Osteoblast (primary cell): ENCODE data around the gene MPC2. TPM values are rescaled to one million over a fixed set of nuclear protein-coding genes. Genes with fewer than 3 reads are reported as not detected.

Experiments used
- DNase-seq: peaks from one replicate; pipeline ENCODE4 v3.0.0; 2011; ENCODE audit warnings: low spot score, mixed read lengths; ENCODE audit not compliant: insufficient read length; ENCODE audit errors: missing footprints
- H2AFZ ChIP-seq: 2 replicates; pipeline ENCODE4 v1.6.0; 2011; ENCODE audit warnings: mild to moderate bottlenecking, low read length
- H3K27ac ChIP-seq: 2 replicates; pipeline ENCODE4 v1.5.1; 2011; ENCODE audit warnings: mild to moderate bottlenecking, low read depth, low read length, moderate library complexity
- H3K27me3 ChIP-seq: 2 replicates; pipeline ENCODE4 v1.6.0; 2012; ENCODE audit warnings: mild to moderate bottlenecking, control low read depth, inconsistent platforms, low read length, moderate library complexity; ENCODE audit not compliant: insufficient read depth
- H3K36me3 ChIP-seq: 2 replicates; pipeline ENCODE4 v1.5.1; 2011; ENCODE audit warnings: mild to moderate bottlenecking, low read length, control low read depth, moderate library complexity; ENCODE audit not compliant: insufficient read depth
- H3K4me1 ChIP-seq: 2 replicates; pipeline ENCODE4 v1.5.1; 2011; ENCODE audit warnings: mild to moderate bottlenecking, low read length, control low read depth, moderate library complexity; ENCODE audit not compliant: insufficient read depth
- H3K4me2 ChIP-seq: 2 replicates; pipeline ENCODE4 v1.6.0; 2011; ENCODE audit warnings: mild to moderate bottlenecking, low read length; ENCODE audit not compliant: insufficient read depth
- H3K4me3 ChIP-seq: fragments of 200-600 bp; sonication (generic); 3 replicates; pipeline ENCODE4 v1.5.1; 2012; ENCODE audit warnings: mild to moderate bottlenecking, low read length, inconsistent platforms; ENCODE audit not compliant: insufficient read depth
- H3K79me2 ChIP-seq: 2 replicates; pipeline ENCODE4 v1.6.0; 2012; ENCODE audit warnings: mild to moderate bottlenecking, low read length, control low read depth, inconsistent platforms; ENCODE audit not compliant: insufficient read depth
- H3K9me3 ChIP-seq: 2 replicates; pipeline ENCODE4 v1.5.1; 2011; ENCODE audit warnings: low read depth, low read length, control low read depth
- H4K20me1 ChIP-seq: 2 replicates; pipeline ENCODE4 v1.6.0; 2012; ENCODE audit warnings: mild to moderate bottlenecking, low read length, control low read depth; ENCODE audit not compliant: insufficient read depth
- total RNA-seq: library from RNA; depleted of rRNA; stranded (reverse); fragments of >200 nt; gene quantifications from 2 replicates; pipeline ENCODE4 v1.2.3, GENCODE V29; 2012
- TF ChIP-seq, protein P1 (sequence below): IDR thresholded peaks from 2 replicates; pipeline ENCODE4 v1.5.1; 2011; ENCODE audit warnings: mild to moderate bottlenecking, low read depth, low read length, moderate library complexity; ENCODE audit errors: extremely low read depth

Gene MPC2
- total RNA-seq: 34.7 and 54.8 TPM in 2 replicates

DNA sequence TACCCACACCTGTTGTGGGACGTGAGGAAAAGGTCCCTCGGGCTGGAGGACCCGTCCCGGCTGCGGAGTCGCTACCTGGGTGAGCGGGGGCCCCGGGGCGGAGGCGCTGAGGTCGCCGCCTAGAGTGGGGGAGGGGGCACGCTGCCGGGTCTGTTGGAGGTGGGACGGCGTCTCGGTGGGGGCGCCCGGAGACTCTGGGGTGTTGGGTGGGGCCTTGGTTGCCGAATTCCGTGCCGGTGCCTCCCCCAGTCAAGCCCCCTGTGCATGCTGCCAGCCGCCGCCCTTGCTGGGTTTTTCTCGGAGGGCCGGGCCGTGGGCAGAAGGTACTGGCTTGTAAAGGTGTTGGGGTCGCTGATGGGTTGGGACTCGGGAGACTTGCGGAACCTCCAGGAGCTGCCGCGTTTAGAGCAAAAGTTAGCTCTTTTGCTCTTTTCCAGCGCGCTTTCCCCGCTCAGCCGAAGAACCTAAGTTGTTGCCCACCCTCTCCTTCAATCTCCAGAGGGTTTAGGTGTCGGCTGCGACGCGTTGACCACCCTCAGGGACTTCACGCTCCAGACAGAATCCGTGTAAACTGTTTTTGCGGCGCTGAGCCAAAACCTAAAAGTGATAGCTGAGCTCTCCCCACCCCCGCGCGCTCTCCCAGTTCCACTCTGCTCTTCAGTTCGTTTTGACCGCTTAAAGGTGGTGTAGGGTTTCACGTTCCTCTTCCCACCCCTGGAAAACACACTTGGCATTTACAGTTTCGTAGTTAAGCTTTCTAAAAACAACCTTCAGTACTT lies at the start of gene MPC2:
Gene MPC2, minus strand, starts transcription at position 143 of the 779 bp plus-strand sequence. CDS start 1,231 bp downstream, outside the sequence.
- Histone ChIP-seq H3K4me1 (peaks cover 23% of the 10 kb centered on the region), H2AFZ (peak within 1 kb of the TSS; percentile 98), H3K27me3 (no peaks in the 10 kb centered on the region), H3K4me2 (peak within 1 kb of the TSS; percentile 97), H4K20me1 (peaks cover 31% of the 10 kb centered on the region), H3K9me3 (no peaks in the 10 kb centered on the region), H3K36me3 (no peaks in the 10 kb centered on the region), H3K79me2 (peaks cover 93% of the 10 kb centered on the region), H3K4me3 (peak within 1 kb of the TSS; percentile 95), H3K27ac (peak within 1 kb of the TSS; percentile 99)
- DNase-seq: peak; percentile 90
- TF ChIP-seq, protein P1, sequence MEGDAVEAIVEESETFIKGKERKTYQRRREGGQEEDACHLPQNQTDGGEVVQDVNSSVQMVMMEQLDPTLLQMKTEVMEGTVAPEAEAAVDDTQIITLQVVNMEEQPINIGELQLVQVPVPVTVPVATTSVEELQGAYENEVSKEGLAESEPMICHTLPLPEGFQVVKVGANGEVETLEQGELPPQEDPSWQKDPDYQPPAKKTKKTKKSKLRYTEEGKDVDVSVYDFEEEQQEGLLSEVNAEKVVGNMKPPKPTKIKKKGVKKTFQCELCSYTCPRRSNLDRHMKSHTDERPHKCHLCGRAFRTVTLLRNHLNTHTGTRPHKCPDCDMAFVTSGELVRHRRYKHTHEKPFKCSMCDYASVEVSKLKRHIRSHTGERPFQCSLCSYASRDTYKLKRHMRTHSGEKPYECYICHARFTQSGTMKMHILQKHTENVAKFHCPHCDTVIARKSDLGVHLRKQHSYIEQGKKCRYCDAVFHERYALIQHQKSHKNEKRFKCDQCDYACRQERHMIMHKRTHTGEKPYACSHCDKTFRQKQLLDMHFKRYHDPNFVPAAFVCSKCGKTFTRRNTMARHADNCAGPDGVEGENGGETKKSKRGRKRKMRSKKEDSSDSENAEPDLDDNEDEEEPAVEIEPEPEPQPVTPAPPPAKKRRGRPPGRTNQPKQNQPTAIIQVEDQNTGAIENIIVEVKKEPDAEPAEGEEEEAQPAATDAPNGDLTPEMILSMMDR: no peak

DNA sequence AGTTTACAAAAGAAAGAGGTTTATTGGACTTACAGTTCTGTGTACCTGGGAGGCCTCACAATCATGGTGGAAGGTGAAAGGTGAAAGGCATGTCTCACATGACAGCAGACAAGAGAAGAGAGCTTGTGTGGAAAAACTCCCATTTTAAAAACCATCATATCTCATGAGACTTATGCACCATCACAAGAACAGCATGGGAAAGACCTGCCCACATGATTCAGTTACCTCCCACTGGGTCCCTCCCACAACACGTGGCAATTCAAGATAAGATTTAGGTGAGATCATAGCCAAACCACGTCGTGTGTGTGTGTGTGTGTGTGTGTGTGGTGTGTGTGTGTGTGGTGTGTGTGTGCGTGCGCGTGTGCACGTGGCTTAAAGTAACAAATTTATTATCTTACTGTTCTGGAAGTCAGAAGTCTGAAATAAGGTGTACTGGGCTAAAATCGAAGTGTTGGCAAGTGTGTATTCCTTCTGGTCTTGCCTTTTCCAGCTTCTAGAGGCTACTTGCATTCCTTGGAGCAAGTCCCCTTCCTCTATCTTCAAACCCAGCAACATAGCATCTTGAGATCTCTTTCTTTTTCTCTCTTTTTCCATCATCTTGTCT lies 48.1 kb upstream of the MPC2 start:
- Histone ChIP-seq H3K27ac (no peak overlapping the region), H3K79me2 (peaks cover 48% of the 10 kb centered on the region), H4K20me1 (peaks cover 17% of the 10 kb centered on the region), H3K4me2 (no peak overlapping the region), H3K9me3 (no peaks in the 10 kb centered on the region), H2AFZ (no peak overlapping the region), H3K27me3 (no peaks in the 10 kb centered on the region), H3K4me1 (peaks cover 8% of the 10 kb centered on the region), H3K4me3 (no peak overlapping the region), H3K36me3 (no peaks in the 10 kb centered on the region)
- no peak for DNase-seq
- TF ChIP-seq, protein P1: no peak

DNA sequence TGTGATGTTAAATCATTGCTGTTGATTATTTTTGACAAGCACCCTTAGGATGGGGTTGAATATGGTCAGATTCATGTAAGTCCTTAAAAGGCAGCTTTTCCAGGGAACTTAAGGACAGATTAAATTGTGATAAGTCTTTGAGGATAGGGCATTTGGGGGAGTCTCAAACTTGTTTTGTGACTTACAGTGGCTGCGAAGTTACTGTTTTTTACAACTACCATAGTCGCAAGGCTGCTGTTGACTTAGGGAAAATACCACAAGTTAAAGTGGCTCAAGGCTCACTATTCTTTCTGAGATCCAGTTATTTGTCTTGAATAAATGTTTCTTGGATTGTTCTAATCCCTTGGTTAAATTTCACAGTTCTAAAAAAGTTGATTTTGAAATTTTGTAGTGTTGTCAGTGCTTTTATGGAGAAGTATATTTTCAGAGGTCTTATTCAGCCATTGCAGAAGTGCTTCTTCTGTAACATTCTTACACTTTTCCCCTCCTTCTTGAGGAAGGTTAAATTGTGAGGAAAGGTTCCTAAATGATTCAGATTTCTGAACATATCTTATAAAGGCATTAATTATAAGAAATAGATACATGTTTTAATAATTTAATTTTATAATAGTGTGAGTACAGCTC lies 47.0 kb upstream of the MPC2 start:
- Histone ChIP-seq H4K20me1 (peaks cover 17% of the 10 kb centered on the region), H3K27ac (no peak overlapping the region), H3K79me2 (peaks cover 52% of the 10 kb centered on the region), H3K4me3 (no peak overlapping the region), H3K4me1 (peaks cover 8% of the 10 kb centered on the region), H3K9me3 (no peaks in the 10 kb centered on the region), H2AFZ (no peak overlapping the region), H3K4me2 (no peak overlapping the region), H3K27me3 (no peaks in the 10 kb centered on the region), H3K36me3 (no peaks in the 10 kb centered on the region)
- no peak for DNase-seq
- TF ChIP-seq, protein P1: no peak

DNA sequence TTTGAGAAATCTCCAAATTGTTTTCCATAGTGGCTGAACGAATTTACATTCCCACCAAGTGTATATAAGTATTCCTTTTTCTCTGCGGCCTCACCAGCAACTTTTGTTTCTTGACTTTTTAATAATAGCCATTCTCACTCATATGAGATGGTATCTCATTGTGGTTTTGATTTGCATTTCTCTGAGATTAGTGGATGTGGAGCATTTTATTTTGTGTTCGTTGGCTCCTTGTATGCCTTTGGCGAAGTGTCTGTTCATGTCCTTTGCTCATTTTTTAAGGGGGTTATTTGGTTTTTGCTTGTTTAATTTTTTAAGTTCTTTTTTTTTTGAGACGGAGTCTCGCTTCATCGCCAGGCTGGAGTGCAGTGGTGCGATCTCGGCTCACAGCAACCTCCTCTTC lies 45.1 kb upstream of the MPC2 start:
- TF ChIP-seq, protein P1: no peak
- no peak overlapping the region for H3K4me2 ChIP-seq
- H2AFZ ChIP-seq: no peak overlapping the region
- DNase-seq: no peak
- H3K27me3 ChIP-seq: no peaks in the 10 kb centered on the region
- peaks cover 17% of the 10 kb centered on the region for H4K20me1 ChIP-seq
- peaks cover 5% of the 10 kb centered on the region for H3K36me3 ChIP-seq
- no peaks in the 10 kb centered on the region for H3K9me3 ChIP-seq
- H3K79me2 ChIP-seq: peaks cover 58% of the 10 kb centered on the region
- H3K4me1 ChIP-seq: peaks cover 4% of the 10 kb centered on the region
- no peak overlapping the region for H3K4me3 ChIP-seq
- no peak overlapping the region for H3K27ac ChIP-seq
